Nephron progenitor cell (in vitro differentiated cells): Measurements from ENCODE around the gene ACSM2A.
"Not testable (repeated sequence)": the region's sequence is repeated elsewhere in the genome, so short reads cannot be mapped to it uniquely, and the experiment has no call there.

Experiments
- DNase-seq: peaks from one replicate; pipeline ENCODE4 v3.0.0; 2021
- H3K27ac Mint-ChIP-seq: 2 replicates; pipeline ENCODE4 v1.8.0; 2021; ENCODE audit warnings: mild to moderate bottlenecking, moderate library complexity, mixed read lengths
- H3K27me3 Mint-ChIP-seq: 2 replicates; pipeline ENCODE4 v1.8.0; 2021; ENCODE audit warnings: mild to moderate bottlenecking, low read depth, mixed read lengths; ENCODE audit not compliant: poor library complexity
- H3K36me3 Mint-ChIP-seq: 2 replicates; pipeline ENCODE4 v1.8.0; 2021; ENCODE audit warnings: low read depth, mixed read lengths
- H3K4me1 Mint-ChIP-seq: 2 replicates; pipeline ENCODE4 v1.8.0; 2021; ENCODE audit warnings: mixed read lengths
- H3K4me3 Mint-ChIP-seq: 2 replicates; pipeline ENCODE4 v1.8.0; 2021; ENCODE audit warnings: mild to moderate bottlenecking, moderate library complexity, mixed read lengths
- H3K9me3 Mint-ChIP-seq: 2 replicates; pipeline ENCODE4 v1.8.0; 2021; ENCODE audit warnings: mild to moderate bottlenecking, moderate library complexity, mixed read lengths
- CTCF ChIP-seq: fragments of 200-600 bp; sonication (generic); IDR thresholded peaks from 2 replicates; pipeline ENCODE4 v1.5.0; 2021; ENCODE audit warnings: antibody characterized with exemption

Gene ACSM2A

GRCh38 chr16:20415541-20415940 is 35.8 kb upstream of the ACSM2A start:
- Mint-ChIP-seq H3K36me3 (no peaks in the 10 kb centered on the region), H3K9me3 (peaks cover 13% of the 10 kb centered on the region), H3K27ac (no peak overlapping the region), H3K27me3 (peaks cover 14% of the 10 kb centered on the region), H3K4me1 (no peaks in the 10 kb centered on the region), H3K4me3 (no peak overlapping the region)
- no peak for TF ChIP-seq CTCF
- DNase-seq: no peak

DNA sequence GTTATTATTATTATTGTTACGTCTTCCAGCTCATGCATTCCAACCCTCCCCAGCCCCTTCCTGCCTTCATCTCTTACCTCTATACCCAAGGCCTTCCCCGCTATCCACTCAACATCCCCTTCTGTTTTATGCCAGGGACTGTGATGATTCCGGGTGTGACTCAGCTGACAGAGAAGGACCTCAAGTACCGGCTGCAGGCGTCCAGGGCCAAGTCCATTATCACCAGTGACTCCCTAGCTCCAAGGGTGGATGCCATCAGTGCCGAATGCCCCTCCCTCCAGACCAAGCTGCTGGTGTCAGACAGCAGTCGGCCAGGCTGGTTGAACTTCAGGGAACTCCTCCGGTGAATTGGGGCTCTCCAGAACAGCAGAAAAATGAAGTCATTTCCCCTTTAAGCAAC is 32.2 kb upstream of the ACSM2A start:
- not testable (repeated sequence) for H3K4me1 Mint-ChIP-seq, DNase-seq, H3K4me3 Mint-ChIP-seq, H3K9me3 Mint-ChIP-seq, H3K27ac Mint-ChIP-seq, H3K36me3 Mint-ChIP-seq
- H3K27me3 Mint-ChIP-seq: peaks cover 12% of the 10 kb centered on the region

- H3K36me3 Mint-ChIP-seq, H3K9me3 Mint-ChIP-seq, H3K27me3 Mint-ChIP-seq, H3K4me1 Mint-ChIP-seq, DNase-seq, H3K4me3 Mint-ChIP-seq: not testable (repeated sequence)
- peak overlapping the region; percentile 13 for H3K27ac Mint-ChIP-seq
These were observed 29.6 kb upstream of the ACSM2A start for GRCh38 chr16:20421748-20422147.

DNA sequence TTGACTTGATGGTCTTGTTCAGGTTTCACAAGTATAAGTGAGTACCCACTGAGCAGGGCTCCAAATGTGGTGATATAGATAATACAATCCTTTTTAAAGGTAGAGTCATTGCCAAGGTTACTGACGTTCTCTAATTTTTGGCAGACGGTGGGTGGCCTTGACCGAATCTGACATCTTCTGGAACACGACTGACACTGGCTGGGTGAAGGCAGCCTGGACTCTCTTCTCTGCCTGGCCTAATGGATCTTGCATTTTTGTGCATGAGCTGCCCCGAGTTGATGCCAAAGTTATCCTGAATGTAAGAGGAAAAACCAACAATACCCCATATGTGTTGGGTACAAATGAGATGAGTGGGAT is 27.6 kb upstream of the ACSM2A start:
- H3K4me3 Mint-ChIP-seq, H3K9me3 Mint-ChIP-seq, DNase-seq, H3K36me3 Mint-ChIP-seq, H3K27ac Mint-ChIP-seq, H3K27me3 Mint-ChIP-seq, H3K4me1 Mint-ChIP-seq: not testable (repeated sequence)

DNA sequence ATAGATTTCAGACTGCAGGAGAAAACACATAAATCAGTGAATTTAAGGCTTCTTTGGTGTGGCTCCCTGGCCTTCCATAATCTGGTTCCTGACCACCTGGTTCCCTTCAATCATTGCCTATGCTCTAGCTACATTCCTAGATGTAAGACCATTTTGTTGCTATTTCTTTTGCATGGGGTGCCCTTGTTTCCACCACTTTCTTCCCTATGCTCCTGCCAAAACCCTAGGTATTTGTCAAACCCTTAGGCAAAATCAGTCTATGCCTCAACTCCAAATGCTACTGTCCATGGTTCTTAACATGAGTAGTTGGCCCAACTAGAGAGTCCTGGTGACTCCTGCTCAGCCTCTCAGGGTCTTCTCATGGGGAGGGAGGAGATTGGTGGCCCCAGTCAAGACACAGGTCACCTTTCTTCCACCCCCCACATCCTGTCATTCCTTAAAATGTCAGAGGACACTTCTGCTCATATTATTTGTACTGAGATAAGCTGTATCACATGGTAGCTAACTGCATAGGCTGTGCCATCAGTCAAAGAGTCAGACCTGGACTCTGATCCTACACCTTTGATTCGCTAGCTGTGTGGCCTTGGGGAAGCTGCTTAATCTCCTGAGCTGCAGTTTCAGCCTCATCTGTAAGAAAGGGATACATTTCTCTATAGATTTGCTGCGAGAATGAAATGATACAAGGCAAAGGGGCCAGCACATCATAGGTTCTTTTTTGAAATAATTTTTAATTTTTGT is 27.0 kb upstream of the ACSM2A start:
- no peak overlapping the region for H3K27ac Mint-ChIP-seq
- H3K4me3 Mint-ChIP-seq: no peak overlapping the region
- no peak for DNase-seq
- no peaks in the 10 kb centered on the region for H3K4me1 Mint-ChIP-seq
- H3K9me3 Mint-ChIP-seq: peaks cover 3% of the 10 kb centered on the region
- TF ChIP-seq CTCF: no peak
- no peaks in the 10 kb centered on the region for H3K36me3 Mint-ChIP-seq
- peaks cover 8% of the 10 kb centered on the region for H3K27me3 Mint-ChIP-seq

DNA sequence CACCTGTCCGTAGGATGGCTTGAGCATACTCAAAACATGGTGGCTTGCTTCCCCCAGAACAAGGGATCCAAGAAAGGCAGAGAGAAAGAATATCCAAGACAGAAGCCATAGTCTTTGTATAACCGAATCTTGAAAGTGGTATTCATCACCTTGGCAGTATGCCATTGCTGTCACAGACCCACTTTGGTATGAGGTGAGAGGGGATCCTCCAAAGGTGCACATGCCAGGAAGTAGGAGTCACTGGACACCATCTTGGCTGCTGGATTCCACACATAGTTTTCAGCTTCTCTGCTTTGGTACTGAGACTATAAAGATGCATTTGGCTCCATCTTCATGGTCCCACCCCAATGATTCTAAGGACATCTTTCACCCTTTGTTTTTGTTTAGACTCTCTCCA is 23.9 kb upstream of the ACSM2A start:
- not testable (repeated sequence) for H3K4me3 Mint-ChIP-seq, H3K9me3 Mint-ChIP-seq, H3K27me3 Mint-ChIP-seq, H3K36me3 Mint-ChIP-seq, DNase-seq, H3K4me1 Mint-ChIP-seq, H3K27ac Mint-ChIP-seq

DNA sequence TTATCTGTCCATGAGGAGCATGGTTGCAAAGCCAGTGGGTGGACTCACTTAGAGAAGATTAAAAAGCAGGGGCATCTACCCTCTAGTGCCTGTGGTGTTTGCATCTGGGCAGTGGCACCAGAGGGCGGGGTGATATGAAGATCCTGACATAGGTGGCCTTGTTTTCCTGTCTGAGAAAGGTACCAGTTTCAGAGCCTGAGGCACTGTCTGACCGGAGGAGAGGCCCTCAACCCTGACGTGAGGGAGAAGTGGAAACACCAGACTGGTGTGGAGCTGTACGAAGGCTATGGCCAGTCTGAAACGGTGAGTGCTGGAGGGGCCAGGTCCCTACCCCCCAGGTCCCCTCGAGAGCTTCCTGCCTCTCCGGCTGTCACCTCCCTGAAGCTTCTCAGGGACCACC is 21.8 kb upstream of the ACSM2A start:
- not testable (repeated sequence) for H3K4me3 Mint-ChIP-seq, H3K36me3 Mint-ChIP-seq, H3K4me1 Mint-ChIP-seq, H3K27ac Mint-ChIP-seq, DNase-seq, H3K9me3 Mint-ChIP-seq
- H3K27me3 Mint-ChIP-seq: peaks cover 11% of the 10 kb centered on the region

GRCh38 chr16:20430480-20430879 is 20.8 kb upstream of the ACSM2A start:
- not testable (repeated sequence) for H3K9me3 Mint-ChIP-seq, H3K27ac Mint-ChIP-seq
- H3K27me3 Mint-ChIP-seq: peaks cover 16% of the 10 kb centered on the region

DNA sequence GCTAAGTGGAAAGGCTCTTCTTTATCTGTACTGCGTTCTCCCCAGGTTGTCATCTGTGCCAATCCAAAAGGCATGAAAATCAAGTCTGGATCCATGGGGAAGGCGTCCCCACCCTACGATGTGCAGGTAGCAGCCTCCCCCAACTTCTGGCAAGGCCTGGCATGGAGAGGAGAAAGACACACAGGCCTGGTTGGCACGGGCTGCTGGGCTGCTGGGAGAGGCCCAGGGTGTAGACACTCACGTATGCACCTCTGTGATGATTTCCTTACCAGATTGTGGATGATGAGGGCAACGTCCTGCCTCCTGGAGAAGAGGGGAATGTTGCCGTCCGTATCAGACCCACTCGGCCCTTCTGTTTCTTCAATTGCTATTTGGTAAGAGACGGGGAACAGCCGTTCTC is 20.4 kb upstream of the ACSM2A start:
- Mint-ChIP-seq H3K36me3 (no peaks in the 10 kb centered on the region), H3K27ac (no peak overlapping the region), H3K4me3 (no peak overlapping the region), H3K9me3 (peaks cover 3% of the 10 kb centered on the region), H3K4me1 (no peaks in the 10 kb centered on the region), H3K27me3 (peaks cover 21% of the 10 kb centered on the region)
- DNase-seq: no peak
- no peak for TF ChIP-seq CTCF

More at GRCh38 chr16:20430480-20430879, 20.8 kb upstream of the ACSM2A start:
- H3K4me1 Mint-ChIP-seq, H3K36me3 Mint-ChIP-seq, DNase-seq, H3K4me3 Mint-ChIP-seq: not testable (repeated sequence)

GRCh38 chr16:20438950-20439349 is 12.4 kb upstream of the ACSM2A start:
- H3K36me3 Mint-ChIP-seq, H3K27ac Mint-ChIP-seq, H3K4me3 Mint-ChIP-seq, H3K9me3 Mint-ChIP-seq, H3K4me1 Mint-ChIP-seq, DNase-seq: not testable (repeated sequence)
- H3K27me3 Mint-ChIP-seq: peaks cover 10% of the 10 kb centered on the region

- not testable (repeated sequence) for H3K36me3 Mint-ChIP-seq, DNase-seq, H3K9me3 Mint-ChIP-seq, H3K4me3 Mint-ChIP-seq, H3K4me1 Mint-ChIP-seq, H3K27ac Mint-ChIP-seq
- peaks cover 10% of the 10 kb centered on the region for H3K27me3 Mint-ChIP-seq
These were observed 11.5 kb upstream of the ACSM2A start for GRCh38 chr16:20439820-20440231.

DNA sequence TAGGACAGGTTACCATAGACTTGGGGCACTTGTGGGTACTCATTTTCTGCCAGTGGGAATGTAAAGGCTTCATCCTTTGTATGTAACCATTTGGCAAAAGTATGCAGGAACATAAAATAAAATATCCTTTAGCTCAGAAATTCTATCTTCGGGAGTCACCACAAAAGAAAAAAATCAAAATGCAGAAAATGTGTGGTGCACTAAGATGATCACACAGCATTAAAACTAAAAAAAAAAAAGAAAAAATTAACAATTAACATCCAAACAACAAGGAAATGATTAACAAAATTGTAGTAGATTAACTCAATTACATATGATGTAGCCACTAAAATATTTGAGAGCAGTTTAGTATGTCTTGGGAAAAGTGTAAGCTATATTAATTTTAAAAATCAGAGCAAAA is 10.6 kb upstream of the ACSM2A start:
- H3K9me3 Mint-ChIP-seq, H3K27me3 Mint-ChIP-seq, DNase-seq, H3K27ac Mint-ChIP-seq, H3K36me3 Mint-ChIP-seq, H3K4me3 Mint-ChIP-seq, H3K4me1 Mint-ChIP-seq: not testable (repeated sequence)
